Skin epidermis (tissue), 12 donors: ENCODE measurements around the gene LRRC27.
A peak's percentile ranks its signal among the peaks of the same experiment; 100 is the strongest.
"Not testable (repeated sequence)": the region's sequence is repeated elsewhere in the genome, so short reads cannot be mapped to it uniquely, and the experiment has no call there.

Experiments used
- H3K27ac ChIP-seq, 21 experiments: fragments of 200-600 bp; sonication (generic) in 11 of 21; one replicate each; pipeline ENCODE4 v1.5.0; 2020; ENCODE audit warnings: mild to moderate bottlenecking in 3 of 21, inconsistent platforms in 2 of 21, moderate library complexity in 2 of 21
- H3K4me3 ChIP-seq, 7 experiments: fragments of 200-600 bp; sonication (generic) in 2 of 7; one replicate each; pipeline ENCODE4 v1.5.0; 2020; ENCODE audit warnings: inconsistent platforms in 2 of 7, mild to moderate bottlenecking in 2 of 7, moderate library complexity in 1 of 7

LRRC27 gene

GRCh38 chr10:132330486-132330833 is 1.5 kb upstream of the LRRC27 start:
- Histone ChIP-seq H3K4me3 (peak overlapping the region; percentile 59 to 89 (median 71)), H3K27ac (peak overlapping the region in 18 of 21 experiments; percentile 8 to 96 (median 78))

- Histone ChIP-seq H3K4me3 (peak overlapping the region; percentile 59 to 89 (median 71)), H3K27ac (peak overlapping the region; percentile 33 to 96 (median 84))
Measured at GRCh38 chr10:132332433-132332754, 401 bp downstream of the LRRC27 start.

- H3K27ac ChIP-seq: peak overlapping the region in 1 of 21 experiments; percentile 95
- H3K4me3 ChIP-seq: no peak overlapping the region
Measured at GRCh38 chr10:132333386-132333785, 1.4 kb downstream of the LRRC27 start.

- H3K4me3 ChIP-seq: no peak overlapping the region
- no peak overlapping the region for H3K27ac ChIP-seq
Measured at GRCh38 chr10:132334631-132335188, 2.7 kb downstream of the LRRC27 start.

GRCh38 chr10:132335189-132336063 is 3.4 kb downstream of the LRRC27 start:
- Histone ChIP-seq H3K27ac (peak overlapping the region in 5 of 21 experiments; percentile 6 to 79 (median 27)), H3K4me3 (no peak overlapping the region)

GRCh38 chr10:132336064-132336746 is 4.2 kb downstream of the LRRC27 start:
- H3K27ac ChIP-seq: peak overlapping the region in 7 of 21 experiments; percentile 6 to 80 (median 49)
- H3K4me3 ChIP-seq: peak overlapping the region in 2 of 7 experiments; percentile 19 to 28

GRCh38 chr10:132336919-132337407 is 5.0 kb downstream of the LRRC27 start:
- H3K4me3 ChIP-seq: peak overlapping the region in 5 of 7 experiments; percentile 15 to 28 (median 19)
- H3K27ac ChIP-seq: peak overlapping the region in 18 of 21 experiments; percentile 1 to 80 (median 66)

GRCh38 chr10:132337854-132338253 is 5.9 kb downstream of the LRRC27 start:
- H3K27ac ChIP-seq, H3K4me3 ChIP-seq: not testable (repeated sequence)

- Histone ChIP-seq H3K27ac (no peak overlapping the region), H3K4me3 (no peak overlapping the region)
Measured at GRCh38 chr10:132338876-132339275, 6.9 kb downstream of the LRRC27 start.

- Histone ChIP-seq H3K4me3 (no peak overlapping the region), H3K27ac (no peak overlapping the region)
Measured at GRCh38 chr10:132339276-132339675, 7.3 kb downstream of the LRRC27 start.

- H3K4me3 ChIP-seq: no peak overlapping the region
Measured at GRCh38 chr10:132341017-132341416, 9.0 kb downstream of the LRRC27 start.

GRCh38 chr10:132341781-132342180 is 9.8 kb downstream of the LRRC27 start:
- no peak overlapping the region for H3K27ac ChIP-seq
- H3K4me3 ChIP-seq: no peak overlapping the region

More at GRCh38 chr10:132341017-132341416, 9.0 kb downstream of the LRRC27 start:
- no peak overlapping the region for H3K27ac ChIP-seq

- no peak overlapping the region for H3K27ac ChIP-seq
- H3K4me3 ChIP-seq: no peak overlapping the region
Measured at GRCh38 chr10:132342553-132342952, 10.6 kb downstream of the LRRC27 start.

- H3K27ac ChIP-seq: no peak overlapping the region
- H3K4me3 ChIP-seq: no peak overlapping the region
Measured at GRCh38 chr10:132344386-132344785, 12.4 kb downstream of the LRRC27 start.

- no peak overlapping the region for H3K4me3 ChIP-seq
- H3K27ac ChIP-seq: no peak overlapping the region
Measured at GRCh38 chr10:132345345-132345744, 13.4 kb downstream of the LRRC27 start.

- Histone ChIP-seq H3K4me3 (no peak overlapping the region), H3K27ac (no peak overlapping the region)
Measured at GRCh38 chr10:132346806-132347205, 14.8 kb downstream of the LRRC27 start.

- H3K27ac ChIP-seq: no peak overlapping the region
- H3K4me3 ChIP-seq: no peak overlapping the region
Measured at GRCh38 chr10:132347211-132347930, 15.4 kb downstream of the LRRC27 start.

GRCh38 chr10:132347931-132348267 is 15.9 kb downstream of the LRRC27 start:
- no peak overlapping the region for H3K4me3 ChIP-seq

GRCh38 chr10:132349766-132350165 is 17.8 kb downstream of the LRRC27 start:
- Histone ChIP-seq H3K27ac (no peak overlapping the region), H3K4me3 (no peak overlapping the region)

More at GRCh38 chr10:132347931-132348267, 15.9 kb downstream of the LRRC27 start:
- H3K27ac ChIP-seq: no peak overlapping the region

GRCh38 chr10:132350391-132350790 is 18.4 kb downstream of the LRRC27 start:
- no peak overlapping the region for H3K4me3 ChIP-seq
- H3K27ac ChIP-seq: no peak overlapping the region
